GM12878 (cell line): ENCODE results near the gene ARID1A. TPM values are rescaled to one million over a fixed set of nuclear protein-coding genes. Genes with fewer than 3 reads are reported as not detected.

Source experiments
- ATF7 ChIP-seq: fragments of 450-650 bp; IDR thresholded peaks from 2 replicates; pipeline ENCODE4 v1.6.1; 2016; ENCODE audit warnings: low read depth, mild to moderate bottlenecking
- BHLHE40 ChIP-seq, 2 experiments: fragments of 450-650 bp in 1 of 2; IDR thresholded peaks; 2 replicates each; pipeline ENCODE4 v1.6.1; 2011 to 2017; ENCODE audit warnings: low read depth in 2 of 2, borderline replicate concordance in 1 of 2, improper control_type of control experiment in 1 of 2, low read length in 1 of 2, mild to moderate bottlenecking in 1 of 2
- CHD4 ChIP-seq: fragments of 200-600 bp; sonication (generic); IDR thresholded peaks from 2 replicates; pipeline ENCODE4 v1.6.1; 2016; ENCODE audit warnings: mild to moderate bottlenecking
- CREB1 ChIP-seq: IDR thresholded peaks from 2 replicates; pipeline ENCODE4 v1.6.1; 2012; ENCODE audit warnings: low read depth, mild to moderate bottlenecking, inconsistent platforms
- CTCF ChIP-seq, 3 experiments: IDR thresholded peaks in 2 of 3; conservative IDR thresholded peaks in 1 of 3; 2 replicates each; pipeline ENCODE4 v1.5.1; 2011; ENCODE audit warnings: low read depth in 3 of 3, low read length in 3 of 3, mild to moderate bottlenecking in 3 of 3, control low read depth in 2 of 3, moderate library complexity in 2 of 3, inconsistent platforms in 1 of 3, mixed read lengths in 1 of 3; ENCODE audit not compliant: control insufficient read depth in 2 of 3, insufficient read depth in 1 of 3; ENCODE audit errors: extremely low read depth in 1 of 3
- FOXM1 ChIP-seq: IDR thresholded peaks from 2 replicates; pipeline ENCODE4 v1.6.1; 2012; ENCODE audit warnings: low read depth, mild to moderate bottlenecking, inconsistent platforms, low read length, moderate library complexity
- HSF1 ChIP-seq: fragments of 150-350 bp; IDR thresholded peaks from 2 replicates; pipeline ENCODE4 v1.6.1; 2014; ENCODE audit warnings: mild to moderate bottlenecking, low read depth, low read length
- MAX ChIP-seq: IDR thresholded peaks from 2 replicates; pipeline ENCODE4 v1.6.1; 2012; ENCODE audit warnings: low read depth, low read length, improper control_type of control experiment
- MYC ChIP-seq: IDR thresholded peaks from 2 replicates; pipeline ENCODE4 v1.6.1; 2011; ENCODE audit warnings: mild to moderate bottlenecking, low read length, moderate library complexity, inconsistent platforms; ENCODE audit not compliant: insufficient read depth, insufficient replicate concordance, insufficient read length, severe bottlenecking
- NFXL1 ChIP-seq: fragments of 450-650 bp; IDR thresholded peaks from 2 replicates; pipeline ENCODE4 v1.6.1; 2017; ENCODE audit warnings: antibody characterized with exemption, mild to moderate bottlenecking, borderline replicate concordance
- NRF1 ChIP-seq: conservative IDR thresholded peaks from 2 replicates; pipeline ENCODE4 v1.6.1; 2011; ENCODE audit warnings: mild to moderate bottlenecking, low read depth, low read length, improper control_type of control experiment
- TCF12 ChIP-seq: IDR thresholded peaks from 2 replicates; pipeline ENCODE4 v1.6.1; 2011; ENCODE audit warnings: low read depth, mild to moderate bottlenecking, low read length
- USF1 ChIP-seq: IDR thresholded peaks from 2 replicates; pipeline ENCODE4 v1.6.1; 2011; ENCODE audit warnings: borderline replicate concordance, low read depth, mild to moderate bottlenecking, moderate library complexity, mixed read lengths, low read length; ENCODE audit not compliant: insufficient read depth; ENCODE audit errors: extremely low read length
- WRNIP1 ChIP-seq: IDR thresholded peaks from 2 replicates; pipeline ENCODE4 v1.6.1; 2011; ENCODE audit warnings: low read depth, low read length, improper control_type of control experiment, borderline replicate concordance
- ZBTB33 ChIP-seq: fragments of 450-650 bp; IDR thresholded peaks from 2 replicates; pipeline ENCODE4 v1.6.1; 2017; ENCODE audit warnings: mild to moderate bottlenecking
- ZNF207 ChIP-seq: fragments of 450-650 bp; IDR thresholded peaks from 2 replicates; pipeline ENCODE4 v1.6.1; 2014; ENCODE audit warnings: antibody characterized with exemption, mild to moderate bottlenecking, borderline replicate concordance
- ZSCAN29 ChIP-seq: fragments of 450-650 bp; IDR thresholded peaks from 2 replicates; pipeline ENCODE4 v1.6.1; 2017; ENCODE audit warnings: mild to moderate bottlenecking, moderate library complexity
- polyA plus RNA-seq, 11 experiments: library from polyadenylated mRNA; depleted of rRNA in 4 of 11; unstranded in 6 of 11; stranded (reverse) in 5 of 11; fragments of >200 nt; fragmentation: Nextera tagmentation in 4 of 11; fragmentation: Illumina TruSeq in 1 of 11; extraction: Ambion mirVana in 4 of 11; extraction: Trizol in 1 of 11; gene quantifications; 1 replicate in 1 of 11; 2 replicates in 10 of 11; pipeline versions ENCODE4 v1.2.1 to v1.2.3, GENCODE V29; 2011 to 2016; ENCODE audit warnings: inconsistent platforms in 2 of 11, missing spikeins in 2 of 11, low read depth in 1 of 11
- total RNA-seq, 4 experiments: library from RNA; depleted of rRNA in 3 of 4; stranded (reverse); fragments of >200 nt in 3 of 4; fragmentation: Illumina TruSeq in 1 of 4; extraction: Trizol in 1 of 4; gene quantifications; 2 replicates each; pipeline versions ENCODE4 v1.2.1 to v1.2.3, GENCODE V29; 2013 to 2021

The ARID1A gene
- total and polyA plus RNA-seq, 10 of the 15 experiments (the other 5 are each of a cell fraction or from before 2014, with no cell fraction given): 10.0 to 98.0 (median 23.5) TPM

- no peak; a peak in 1 of 6 replicates for TF ChIP-seq CTCF (IDR thresholded peaks at IDR 0.05 in 2 of 3, conservative IDR thresholded peaks at IDR 0.05 in 1 of 3; ENCODE audit: control insufficient read depth in 2 of 3, extremely low read depth in 1 of 3, insufficient read depth in 1 of 3, low read depth in 3 of 3, low read length in 3 of 3)
- TF ChIP-seq ZNF207: 0 out of 2 replicates have a peak, but pooled peaks have one; percentile 66
- no peak for TF ChIP-seq NFXL1
- TF ChIP-seq FOXM1: peak; percentile 79; the same call in 1 of the 2 replicates
- no peak for TF ChIP-seq NRF1
- TF ChIP-seq ZSCAN29: no peak
- TF ChIP-seq HSF1: no peak
- no peak for TF ChIP-seq ZBTB33
- TF ChIP-seq USF1: no peak
- TF ChIP-seq TCF12: peak; percentile 15; the same call in 1 of the 2 replicates
- TF ChIP-seq MAX: no peak; the same call in 1 of the 2 replicates
- TF ChIP-seq BHLHE40 (IDR thresholded peaks at IDR 0.05; ENCODE audit: borderline replicate concordance in 1 of 2, low read depth in 2 of 2, low read length in 1 of 2): peak; percentile 52 to 58; a peak in 2 of 4 replicates
- no peak for TF ChIP-seq WRNIP1
- TF ChIP-seq CHD4: no peak
- no peak for TF ChIP-seq MYC
- peak; percentile 60 for TF ChIP-seq ATF7
- TF ChIP-seq CREB1: no peak
Measured at GRCh38 chr1:26787381-26787705, 91.5 kb downstream of the ARID1A start (continued).
